OCI-LY7 (cell line): ENCODE measurements around the gene CCDC116. TPM values are rescaled to one million over a fixed set of nuclear protein-coding genes. Genes with fewer than 3 reads are reported as not detected.
A peak's percentile ranks its signal among the peaks of the same experiment; 100 is the strongest.

Experiments
- BruUV-seq: library from RNA; stranded (reverse); fragments of 400-500 nt; replicated peaks from 2 replicates; lab custom pipeline; 2021; lab: Mats Ljungman, UMichigan
- CTCF ChIA-PET: fragments of 300-600 bp; sonication (Branson Sonifier 250); formaldehyde crosslinking; loops from one replicate; lab custom pipeline; 2022; ENCODE audit warnings: antibody characterized with exemption; ENCODE audit not compliant: unreplicated experiment; lab: Charles Lee
- POLR2A ChIA-PET: fragments of 300-600 bp; sonication (Branson Sonifier 250); formaldehyde crosslinking; loops from one replicate; lab custom pipeline; 2022; ENCODE audit warnings: antibody characterized with exemption; lab: Charles Lee
- DNase-seq: peaks from one replicate; pipeline ENCODE4 v3.0.0-alpha.2; 2015; ENCODE audit warnings: low spot score
- H2AFZ ChIP-seq: fragments of 200-600 bp; sonication (generic), shearing (Covaris generic); 2 replicates; pipeline ENCODE4 v1.6.1; 2014; ENCODE audit warnings: mild to moderate bottlenecking, antibody characterized with exemption, low read length, moderate library complexity
- H3K27ac ChIP-seq: fragments of 200-600 bp; sonication (generic); 2 replicates; pipeline ENCODE4 v1.5.1; 2014; ENCODE audit warnings: mixed run types, low read depth, mild to moderate bottlenecking, moderate library complexity, low read length, inconsistent platforms; ENCODE audit not compliant: poor library complexity, severe bottlenecking
- H3K36me3 ChIP-seq: fragments of 200-600 bp; sonication (generic); 2 replicates; pipeline ENCODE4 v1.6.1; 2014; ENCODE audit warnings: mild to moderate bottlenecking, antibody characterized with exemption, low read length, moderate library complexity, mixed read lengths; ENCODE audit not compliant: insufficient read depth
- H3K4me1 ChIP-seq: fragments of 200-600 bp; sonication (generic); 2 replicates; pipeline ENCODE4 v1.5.1; 2014; ENCODE audit warnings: mild to moderate bottlenecking, low read length; ENCODE audit not compliant: insufficient read depth, poor library complexity, severe bottlenecking
- H3K4me2 ChIP-seq: fragments of 200-600 bp; sonication (generic); 2 replicates; pipeline ENCODE4 v1.6.1; 2014; ENCODE audit warnings: mild to moderate bottlenecking, low read length
- H3K4me3 ChIP-seq: fragments of 200-600 bp; sonication (generic); 2 replicates; pipeline ENCODE4 v1.5.1; 2014; ENCODE audit warnings: mild to moderate bottlenecking, low read depth, low read length; ENCODE audit not compliant: poor library complexity, severe bottlenecking
- H3K79me2 ChIP-seq: fragments of 200-600 bp; sonication (generic); 2 replicates; pipeline ENCODE4 v1.6.1; 2016; ENCODE audit warnings: low read depth, mild to moderate bottlenecking, low read length, moderate library complexity, mixed read lengths; ENCODE audit not compliant: insufficient read depth
- H3K9me2 ChIP-seq: fragments of 200-600 bp; sonication (generic); 2 replicates; pipeline ENCODE4 v1.6.1; 2016; ENCODE audit warnings: mild to moderate bottlenecking, low read length, mixed read lengths; ENCODE audit not compliant: insufficient read depth
- H3K9me3 ChIP-seq: fragments of 200-600 bp; sonication (generic); 2 replicates; pipeline ENCODE4 v1.6.1; 2014; ENCODE audit warnings: mild to moderate bottlenecking, mixed run types, low read length, mixed read lengths
- H4K20me1 ChIP-seq: fragments of 200-600 bp; sonication (generic); 2 replicates; pipeline ENCODE4 v1.6.1; 2014; ENCODE audit warnings: mild to moderate bottlenecking, antibody characterized with exemption, low read length, moderate library complexity, mixed read lengths; ENCODE audit not compliant: insufficient read depth
- EZH2phosphoT487 ChIP-seq: fragments of 200-600 bp; sonication (generic); IDR thresholded peaks from 2 replicates; pipeline ENCODE4 v1.6.1; 2018; ENCODE audit warnings: low read depth, borderline replicate concordance, mild to moderate bottlenecking, mixed run types, antibody characterized with exemption, low read length, moderate library complexity, mixed read lengths
- intact Hi-C: fragments of 100-400 bp; cut with micrococcal nuclease; formaldehyde crosslinking; loops from one replicate; pipeline ENCODE4 v1.10.0; 2022; ENCODE audit not compliant: unreplicated experiment
- total RNA-seq, 2 experiments: library from RNA; depleted of rRNA in 1 of 2; stranded (reverse); fragments of >200 nt in 1 of 2; shearing (Covaris generic) in 1 of 2; gene quantifications; 2 replicates each; pipeline ENCODE4 v1.2.3, GENCODE V29; 2014 to 2022
- TF ChIP-seq, protein P1 (sequence below): fragments of 200-600 bp; sonication (generic); conservative IDR thresholded peaks from 2 replicates; pipeline ENCODE4 v1.5.1; 2014; ENCODE audit warnings: mild to moderate bottlenecking, antibody characterized with exemption, low read length, moderate library complexity, mixed read lengths

CCDC116 gene
- total RNA-seq, 2 experiments from 2014 or later, result 1.5 to 3.1 TPM

DNA sequence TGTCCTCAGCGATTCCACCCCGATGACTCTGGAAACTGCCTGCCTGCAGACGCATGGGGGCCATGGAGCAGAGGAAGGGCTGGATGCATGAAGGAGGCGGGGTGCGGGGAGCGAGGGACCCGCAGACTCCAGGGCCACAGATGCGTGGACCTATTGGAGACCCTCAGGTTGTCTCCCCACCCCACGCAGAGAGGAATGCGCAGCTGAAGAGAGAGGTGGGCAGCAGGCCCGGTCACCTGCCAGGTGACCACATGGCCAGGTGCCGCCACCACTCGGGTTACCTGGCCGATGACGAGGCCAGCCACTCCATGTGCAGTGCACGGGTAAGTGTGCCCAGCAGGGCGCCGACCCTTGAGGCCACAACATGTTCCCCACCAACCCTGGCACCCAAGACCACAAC, 371 bp downstream of the CCDC116 start:
- Histone ChIP-seq H3K79me2 (peaks cover 10% of the 10 kb centered on the region), H3K9me2 (no peaks in the 10 kb centered on the region), H3K9me3 (no peaks in the 10 kb centered on the region), H3K4me2 (peak overlapping the region; percentile 51), H2AFZ (peak overlapping the region; percentile 3; the same call in 1 of the 2 replicates), H3K4me1 (peaks cover 36% of the 10 kb centered on the region), H3K4me3 (peak overlapping the region; percentile 13), H3K27ac (peak overlapping the region; percentile 5), H4K20me1 (no peaks in the 10 kb centered on the region), H3K36me3 (peaks cover 8% of the 10 kb centered on the region)
- intact Hi-C loops, result no loop called here
- POLR2A ChIA-PET, result interaction anchor here (0.7 to 1.5 kb wide), 3 partner anchors 9 to 64 kb away, joined by 3 to 17 read pairs (median 3); partner anchors contain the start of gene SDF2L1
- no peak for DNase-seq
- no peak for TF ChIP-seq EZH2phosphoT487
- TF ChIP-seq, protein P1, sequence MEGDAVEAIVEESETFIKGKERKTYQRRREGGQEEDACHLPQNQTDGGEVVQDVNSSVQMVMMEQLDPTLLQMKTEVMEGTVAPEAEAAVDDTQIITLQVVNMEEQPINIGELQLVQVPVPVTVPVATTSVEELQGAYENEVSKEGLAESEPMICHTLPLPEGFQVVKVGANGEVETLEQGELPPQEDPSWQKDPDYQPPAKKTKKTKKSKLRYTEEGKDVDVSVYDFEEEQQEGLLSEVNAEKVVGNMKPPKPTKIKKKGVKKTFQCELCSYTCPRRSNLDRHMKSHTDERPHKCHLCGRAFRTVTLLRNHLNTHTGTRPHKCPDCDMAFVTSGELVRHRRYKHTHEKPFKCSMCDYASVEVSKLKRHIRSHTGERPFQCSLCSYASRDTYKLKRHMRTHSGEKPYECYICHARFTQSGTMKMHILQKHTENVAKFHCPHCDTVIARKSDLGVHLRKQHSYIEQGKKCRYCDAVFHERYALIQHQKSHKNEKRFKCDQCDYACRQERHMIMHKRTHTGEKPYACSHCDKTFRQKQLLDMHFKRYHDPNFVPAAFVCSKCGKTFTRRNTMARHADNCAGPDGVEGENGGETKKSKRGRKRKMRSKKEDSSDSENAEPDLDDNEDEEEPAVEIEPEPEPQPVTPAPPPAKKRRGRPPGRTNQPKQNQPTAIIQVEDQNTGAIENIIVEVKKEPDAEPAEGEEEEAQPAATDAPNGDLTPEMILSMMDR, result no peak
- CTCF ChIA-PET, result interaction anchor here (1.0 to 1.4 kb wide), 4 partner anchors 9 to 45 kb away, joined by 3 to 11 read pairs (median 5); partner anchors contain the start of gene SDF2L1
- BruUV-seq, result no TSS peak

DNA sequence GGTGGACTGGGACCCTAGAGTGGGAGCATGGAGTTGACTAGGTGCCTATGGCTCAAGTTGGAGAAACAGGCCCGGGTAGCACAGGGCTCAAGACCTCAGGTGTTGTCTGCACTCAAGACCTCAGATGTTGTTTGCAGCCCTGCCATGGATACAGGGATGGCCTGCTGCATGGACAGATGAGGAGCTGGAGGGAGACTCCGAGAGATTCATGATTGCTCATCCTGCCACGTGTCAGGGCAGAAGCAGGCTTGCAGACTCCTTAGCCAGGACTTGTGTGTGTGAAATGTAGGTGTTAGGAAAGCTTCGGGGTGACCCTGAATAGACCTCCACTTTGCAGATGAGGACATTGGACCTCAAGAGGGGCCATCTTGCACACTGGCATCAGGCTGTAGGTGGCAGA, 921 bp downstream of the CCDC116 start:
- CTCF ChIA-PET, result no interaction called here
- Histone ChIP-seq H3K9me2 (no peaks in the 10 kb centered on the region), H2AFZ (no peak overlapping the region), H3K27ac (no peak overlapping the region), H3K79me2 (peaks cover 5% of the 10 kb centered on the region; the same call in 1 of the 2 replicates), H3K9me3 (no peaks in the 10 kb centered on the region), H3K4me3 (no peak overlapping the region), H3K36me3 (peaks cover 2% of the 10 kb centered on the region), H4K20me1 (no peaks in the 10 kb centered on the region), H3K4me2 (no peak overlapping the region), H3K4me1 (peaks cover 30% of the 10 kb centered on the region)
- POLR2A ChIA-PET, result interaction anchor here (1.5 kb wide), 1 partner anchor 8 kb away, joined by 17 read pairs; the partner anchor contains the start of gene SDF2L1
- DNase-seq, result no peak
- TF ChIP-seq EZH2phosphoT487, result no peak
- TF ChIP-seq, protein P1, result no peak
- BruUV-seq, result no TSS peak
- intact Hi-C loops, result no loop called here

DNA sequence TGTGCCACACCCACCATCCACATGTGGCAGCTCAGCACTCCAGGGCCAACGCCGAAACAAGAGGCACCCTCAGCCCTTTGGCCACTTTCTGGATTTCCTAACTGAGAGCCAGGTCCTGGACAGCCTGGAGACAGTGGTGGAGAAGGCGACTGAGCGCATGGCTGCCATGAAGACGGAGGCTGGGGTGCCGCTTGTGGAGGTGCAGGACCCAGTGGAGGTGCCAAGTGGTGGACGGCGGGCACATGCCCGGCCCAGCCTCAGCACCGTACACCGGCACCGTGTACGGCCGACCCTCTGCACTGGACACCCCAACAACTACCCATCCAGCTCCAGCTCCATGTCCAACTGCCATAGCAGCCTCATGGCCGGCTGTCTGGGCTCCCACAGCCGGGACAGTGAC, 1.5 kb downstream of the CCDC116 start:
- H3K9me3 ChIP-seq, result no peaks in the 10 kb centered on the region
- no peaks in the 10 kb centered on the region; the same call in 1 of the 2 replicates for H3K79me2 ChIP-seq
- no peak overlapping the region for H2AFZ ChIP-seq
- ChIA-PET POLR2A (no interaction called here), CTCF (no interaction called here)
- intact Hi-C loops, result no loop called here
- no peaks in the 10 kb centered on the region for H3K36me3 ChIP-seq
- H3K4me3 ChIP-seq, result no peak overlapping the region
- no peak overlapping the region for H3K4me2 ChIP-seq
- no peaks in the 10 kb centered on the region for H4K20me1 ChIP-seq
- no peak for TF ChIP-seq EZH2phosphoT487
- TF ChIP-seq, protein P1, result no peak
- DNase-seq, result no peak
- H3K27ac ChIP-seq, result no peak overlapping the region
- peaks cover 25% of the 10 kb centered on the region for H3K4me1 ChIP-seq
- BruUV-seq, result no TSS peak
- no peaks in the 10 kb centered on the region for H3K9me2 ChIP-seq
